ENCODE measurements around the gene NT5M. TPM values are rescaled to one million over a fixed set of nuclear protein-coding genes. Genes with fewer than 3 reads are reported as not detected.

NT5M gene
- total RNA-seq, 1 donor from 2014 or later: 4.0 TPM

DNA sequence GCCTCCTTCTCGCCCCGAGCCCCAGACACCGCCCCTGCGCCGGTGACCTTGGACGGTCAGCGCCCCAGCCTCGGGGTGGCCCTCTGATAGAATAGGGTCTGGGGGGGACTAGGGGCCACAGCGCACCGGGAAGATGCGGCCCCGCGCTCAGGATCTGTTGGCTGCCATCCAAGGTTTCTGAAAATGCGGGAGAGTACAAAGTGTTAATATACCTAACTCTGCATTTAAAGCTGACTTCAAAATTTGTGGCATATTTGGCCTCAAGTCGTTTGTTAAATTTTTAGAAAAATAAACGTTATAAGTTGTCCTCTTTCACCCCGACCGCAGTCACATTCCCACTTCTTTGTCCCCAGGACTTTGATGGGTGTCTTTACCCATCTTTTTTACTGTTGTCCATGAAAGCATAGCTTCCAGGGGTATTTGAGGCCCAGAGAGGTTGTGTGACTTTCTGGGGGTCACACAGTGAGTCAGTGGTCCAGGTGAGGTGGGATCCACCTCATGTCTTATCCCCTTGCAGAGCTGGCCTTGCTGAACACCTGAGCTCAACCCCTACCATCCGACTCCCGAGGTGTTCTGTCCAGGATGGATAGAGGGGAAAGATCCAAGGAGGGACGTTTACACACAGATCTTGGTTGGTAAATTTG is 796 bp downstream of the NT5M start:
- peak; percentile 18 for DNase-seq (ENCODE audit: low spot score)
- H3K27ac Mint-ChIP-seq (ENCODE audit: unreplicated experiment): no peak overlapping the region
- no peaks in the 10 kb centered on the region for H3K27me3 Mint-ChIP-seq (ENCODE audit: low read depth)
- H3K9me3 Mint-ChIP-seq (ENCODE audit: low read depth): no peaks in the 10 kb centered on the region
- H3K4me3 Mint-ChIP-seq (ENCODE audit: unreplicated experiment): peak overlapping the region; percentile 82
- H3K4me1 Mint-ChIP-seq (ENCODE audit: low read depth): peaks cover 18% of the 10 kb centered on the region
- TF ChIP-seq, protein P1, sequence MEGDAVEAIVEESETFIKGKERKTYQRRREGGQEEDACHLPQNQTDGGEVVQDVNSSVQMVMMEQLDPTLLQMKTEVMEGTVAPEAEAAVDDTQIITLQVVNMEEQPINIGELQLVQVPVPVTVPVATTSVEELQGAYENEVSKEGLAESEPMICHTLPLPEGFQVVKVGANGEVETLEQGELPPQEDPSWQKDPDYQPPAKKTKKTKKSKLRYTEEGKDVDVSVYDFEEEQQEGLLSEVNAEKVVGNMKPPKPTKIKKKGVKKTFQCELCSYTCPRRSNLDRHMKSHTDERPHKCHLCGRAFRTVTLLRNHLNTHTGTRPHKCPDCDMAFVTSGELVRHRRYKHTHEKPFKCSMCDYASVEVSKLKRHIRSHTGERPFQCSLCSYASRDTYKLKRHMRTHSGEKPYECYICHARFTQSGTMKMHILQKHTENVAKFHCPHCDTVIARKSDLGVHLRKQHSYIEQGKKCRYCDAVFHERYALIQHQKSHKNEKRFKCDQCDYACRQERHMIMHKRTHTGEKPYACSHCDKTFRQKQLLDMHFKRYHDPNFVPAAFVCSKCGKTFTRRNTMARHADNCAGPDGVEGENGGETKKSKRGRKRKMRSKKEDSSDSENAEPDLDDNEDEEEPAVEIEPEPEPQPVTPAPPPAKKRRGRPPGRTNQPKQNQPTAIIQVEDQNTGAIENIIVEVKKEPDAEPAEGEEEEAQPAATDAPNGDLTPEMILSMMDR (IDR thresholded peaks at IDR 0.05): no peak
- H3K36me3 Mint-ChIP-seq (ENCODE audit: low read depth): no peaks in the 10 kb centered on the region

DNA sequence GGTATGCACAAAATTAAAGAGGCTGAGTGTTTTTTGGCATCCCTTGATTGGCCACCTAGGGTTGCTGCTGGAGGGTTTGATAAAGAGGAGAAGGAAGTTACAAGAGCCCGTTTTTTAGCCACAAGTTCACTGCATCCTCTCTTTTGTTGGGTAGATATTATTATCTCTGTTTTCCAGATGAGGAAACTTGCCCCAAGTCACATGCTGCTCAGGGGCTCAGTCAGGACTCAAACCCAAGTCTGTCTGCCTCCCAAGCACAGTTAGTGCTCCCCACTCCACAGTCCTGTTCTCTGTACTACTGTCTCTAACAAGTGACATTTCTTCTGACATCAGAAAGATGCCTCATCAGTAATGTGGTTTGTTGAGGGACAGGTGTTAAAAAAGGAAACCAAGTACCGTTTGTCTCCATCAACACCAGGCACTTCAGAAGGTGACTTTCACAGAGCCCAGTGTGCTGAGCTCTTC is 1.4 kb downstream of the NT5M start:
- H3K27me3 Mint-ChIP-seq (ENCODE audit: low read depth): no peaks in the 10 kb centered on the region
- peaks cover 18% of the 10 kb centered on the region for H3K4me1 Mint-ChIP-seq (ENCODE audit: low read depth)
- DNase-seq (ENCODE audit: low spot score): no peak
- H3K27ac Mint-ChIP-seq (ENCODE audit: unreplicated experiment): no peak overlapping the region
- TF ChIP-seq, protein P1 (IDR thresholded peaks at IDR 0.05): no peak
- no peaks in the 10 kb centered on the region for H3K36me3 Mint-ChIP-seq (ENCODE audit: low read depth)
- peak overlapping the region; percentile 82 for H3K4me3 Mint-ChIP-seq (ENCODE audit: unreplicated experiment)
- no peaks in the 10 kb centered on the region for H3K9me3 Mint-ChIP-seq (ENCODE audit: low read depth)

DNA sequence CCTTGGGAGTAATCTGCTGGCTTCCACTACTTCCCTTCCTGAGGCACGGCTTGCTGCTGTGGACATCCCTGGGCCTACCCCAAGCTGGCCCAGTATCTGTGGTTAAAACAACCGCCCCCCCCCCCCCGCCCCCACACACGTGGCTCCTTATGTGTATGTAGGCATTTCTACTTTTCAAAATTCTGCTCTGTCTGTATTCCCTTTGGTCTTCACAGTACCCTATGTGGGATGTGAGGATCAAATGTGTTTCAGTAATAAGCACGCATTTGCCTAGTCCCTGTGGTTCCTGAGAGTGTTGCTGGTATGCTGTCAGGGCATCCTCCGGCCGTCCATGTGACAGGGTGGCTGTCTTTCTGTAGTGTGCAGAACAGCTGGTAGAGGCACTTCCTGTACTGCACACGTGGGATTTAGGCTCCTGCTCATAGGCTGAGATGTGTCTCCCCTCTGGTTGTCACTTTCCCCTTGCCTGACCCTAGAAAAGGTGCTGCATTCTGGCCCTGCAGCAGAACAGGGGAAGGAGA is 2.2 kb downstream of the NT5M start:
- Mint-ChIP-seq H3K9me3 (ENCODE audit: low read depth) (no peaks in the 10 kb centered on the region), H3K4me1 (ENCODE audit: low read depth) (peaks cover 16% of the 10 kb centered on the region), H3K36me3 (ENCODE audit: low read depth) (no peaks in the 10 kb centered on the region), H3K4me3 (ENCODE audit: unreplicated experiment) (no peak overlapping the region), H3K27ac (ENCODE audit: unreplicated experiment) (no peak overlapping the region), H3K27me3 (ENCODE audit: low read depth) (no peaks in the 10 kb centered on the region)
- no peak for DNase-seq (ENCODE audit: low spot score)
- TF ChIP-seq, protein P1 (IDR thresholded peaks at IDR 0.05): no peak

DNA sequence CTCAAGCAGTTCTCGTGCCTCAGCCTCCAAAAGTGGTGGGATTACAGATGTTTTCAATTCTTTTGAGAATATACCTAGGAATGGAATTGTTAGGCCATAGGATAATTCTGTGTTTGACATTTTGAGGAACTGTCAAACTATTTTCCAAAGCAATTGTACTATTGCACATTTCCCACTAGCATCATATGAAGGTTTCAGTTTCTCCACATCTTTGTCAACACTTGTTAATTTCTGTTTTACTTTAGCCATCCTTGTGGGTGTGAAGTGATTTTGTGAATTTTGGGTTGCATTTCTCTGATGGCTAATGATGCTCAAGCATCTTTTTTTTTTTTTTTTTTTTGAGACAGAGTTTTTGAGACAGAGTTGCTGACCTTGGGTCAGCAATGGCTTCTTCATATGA is 6.2 kb downstream of the NT5M start:
- no peak for DNase-seq (ENCODE audit: low spot score)
- Mint-ChIP-seq H3K36me3 (ENCODE audit: low read depth) (no peaks in the 10 kb centered on the region), H3K4me3 (ENCODE audit: unreplicated experiment) (no peak overlapping the region), H3K27ac (ENCODE audit: unreplicated experiment) (no peak overlapping the region), H3K27me3 (ENCODE audit: low read depth) (no peaks in the 10 kb centered on the region), H3K4me1 (ENCODE audit: low read depth) (peaks cover 6% of the 10 kb centered on the region), H3K9me3 (ENCODE audit: low read depth) (peaks cover 4% of the 10 kb centered on the region)
- TF ChIP-seq, protein P1 (IDR thresholded peaks at IDR 0.05): no peak

DNA sequence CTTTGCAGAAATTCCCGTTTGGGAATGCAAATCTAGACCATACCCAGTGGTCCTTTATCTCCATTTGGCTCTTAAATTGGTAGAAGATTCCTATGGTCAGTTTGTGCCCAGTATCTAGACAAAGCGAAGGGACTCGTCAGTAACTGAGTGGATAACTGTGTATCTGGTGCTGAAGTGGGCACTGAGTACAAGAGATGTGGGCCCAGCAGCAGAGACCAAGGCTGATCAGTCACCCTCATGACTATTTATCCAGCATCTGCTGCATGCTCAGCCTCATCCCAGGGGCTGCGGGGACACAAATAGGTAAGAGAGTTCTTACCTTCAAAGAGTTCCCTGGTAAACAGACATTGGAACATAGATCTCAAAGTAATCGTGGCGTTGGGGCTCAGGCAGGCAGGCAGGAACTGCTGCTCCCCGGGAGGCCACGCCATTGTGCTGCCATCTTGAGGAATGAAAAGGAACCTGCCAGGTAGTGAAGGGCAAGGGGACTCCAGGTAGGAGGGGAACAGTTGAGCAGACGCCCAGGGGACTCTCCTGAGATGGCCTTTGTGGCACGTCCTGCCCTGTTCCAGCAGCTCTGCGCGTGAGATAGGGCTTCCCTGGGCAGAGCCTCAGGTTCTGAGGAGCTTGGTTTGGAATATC is 10.3 kb downstream of the NT5M start:
- no peak overlapping the region for H3K27ac Mint-ChIP-seq (ENCODE audit: unreplicated experiment)
- H3K4me1 Mint-ChIP-seq (ENCODE audit: low read depth): no peaks in the 10 kb centered on the region
- H3K9me3 Mint-ChIP-seq (ENCODE audit: low read depth): peaks cover 4% of the 10 kb centered on the region
- H3K4me3 Mint-ChIP-seq (ENCODE audit: unreplicated experiment): no peak overlapping the region
- no peaks in the 10 kb centered on the region for H3K36me3 Mint-ChIP-seq (ENCODE audit: low read depth)
- TF ChIP-seq, protein P1 (IDR thresholded peaks at IDR 0.05): peak; percentile 55
- DNase-seq (ENCODE audit: low spot score): peak; percentile 46
- no peaks in the 10 kb centered on the region for H3K27me3 Mint-ChIP-seq (ENCODE audit: low read depth)
